Adrenal gland (tissue), 12 donors: ENCODE data around the gene SHLD1. TPM values are rescaled to one million over a fixed set of nuclear protein-coding genes. Genes with fewer than 3 reads are reported as not detected.

Experiments used
- DNase-seq, 7 donors: peaks; one replicate each; pipeline ENCODE4 v3.0.0-alpha.2; 2019 to 2020
- H3K27ac ChIP-seq, 5 donors: fragments of 200-600 bp; sonication (generic) in 4 of 5; 1 replicate in 3 of 5; 2 replicates in 2 of 5; pipeline versions ENCODE4 v1.5.1 to v1.8.0; 2016 to 2020; ENCODE audit warnings: mild to moderate bottlenecking in 1 of 5
- H3K27me3 ChIP-seq: fragments of 200-600 bp; 2 replicates; pipeline ENCODE4 v1.8.0; 2021
- H3K36me3 ChIP-seq, 2 donors: fragments of 200-600 bp; replicated peaks in 1 of 2; 1 replicate in 1 of 2; 2 replicates in 1 of 2; pipeline versions ENCODE4 v1.5.1 to v1.8.0; 2018 to 2022
- H3K4me1 ChIP-seq, 2 donors: fragments of 200-600 bp; replicated peaks in 1 of 2; 1 replicate in 1 of 2; 2 replicates in 1 of 2; pipeline versions ENCODE4 v1.5.1 to v1.8.0; 2018 to 2021
- H3K4me3 ChIP-seq, 4 donors: fragments of 200-600 bp; sonication (generic) in 3 of 4; one replicate each; pipeline ENCODE4 v1.5.1; 2016 to 2018
- H3K9me3 ChIP-seq, 3 donors: fragments of 200-600 bp; sonication (generic) in 1 of 3; replicated peaks in 1 of 3; 1 replicate in 2 of 3; 2 replicates in 1 of 3; pipeline versions ENCODE4 v1.5.1 to v1.8.0; 2016 to 2021
- POLR2A ChIP-seq, 2 donors: fragments of 450-650 bp; IDR thresholded peaks; one replicate each; pipeline ENCODE4 v1.6.1; 2017; ENCODE audit warnings: antibody characterized with exemption in 2 of 2, mild to moderate bottlenecking in 2 of 2, moderate library complexity in 1 of 2
- WGBS, 4 donors: extraction: QIAGEN DNeasy Blood & Tissue Kit in 2 of 4; methylation state at CpG; one replicate each; pipeline versions ENCODE4 v1.1.5 to v1.1.7; 2013 to 2017; 5-methylcytosine and 5-hydroxymethylcytosine counted together
- intact Hi-C, 2 donors: fragments of 100-400 bp; cut with DNase I; formaldehyde crosslinking; loops; one replicate each; pipeline versions ENCODE4 v1.14.1 to v1.15.0; 2022 to 2023
- polyA plus RNA-seq, 3 donors: library from polyadenylated mRNA; stranded (reverse); fragments of 200-250 nt in 2 of 3; fragments of 350-450 nt in 1 of 3; fragmentation: Illumina TruSeq in 1 of 3; extraction: RNeasy Lipid Tissue Mini Kit (QIAGEN cat#74804) in 1 of 3; gene quantifications; one replicate each; pipeline ENCODE4 v1.2.3, GENCODE V29; 2013 to 2014
- small RNA-seq, 2 donors: library from RNA; depleted of rRNA; stranded (forward); fragments of <200 nt; gene quantifications; one replicate each; pipeline ENCODE3, GENCODE V24; 2016
- total RNA-seq, 9 donors: library from RNA; depleted of rRNA in 4 of 9; stranded (reverse); fragments of >200 nt in 4 of 9; fragments of 120-200 nt in 1 of 9; fragmentation: NEBNext Ultra II Directional in 1 of 9; extraction: Animal tissue kit (Norgen Biotek cat#: 25700) in 1 of 9; gene quantifications; one replicate each; pipeline versions ENCODE4 v1.1.0 to v1.2.4, GENCODE V29; 2013 to 2023
- TF ChIP-seq, protein P1 (sequence below), 6 experiments: fragments of 450-650 bp in 4 of 6; fragments of 200-600 bp in 2 of 6; sonication (generic) in 1 of 6; IDR thresholded peaks; 1 replicate in 5 of 6; 2 replicates in 1 of 6; pipeline versions ENCODE4 v1.5.1 to v1.8.0; 2016 to 2021; ENCODE audit warnings: antibody characterized with exemption in 6 of 6, mild to moderate bottlenecking in 2 of 6, moderate library complexity in 1 of 6
- donor health status: healthy with polysubstance abuse.
- donor health status: Bipolar disorder and iron deficiency.
- donor health status: DM: yes; HTN: yes; CAD: no.
- donor health status: DM: no; HTN: no; CAD: no.
- donor health status: DM: no; HTN: no; CAD: no.
- donor health status: DM: yes; HTN: yes; CAD: no.

SHLD1 gene
- total and polyA plus RNA-seq, 12 donors: 3.6 to 18.0 (median 13.0) TPM

DNA sequence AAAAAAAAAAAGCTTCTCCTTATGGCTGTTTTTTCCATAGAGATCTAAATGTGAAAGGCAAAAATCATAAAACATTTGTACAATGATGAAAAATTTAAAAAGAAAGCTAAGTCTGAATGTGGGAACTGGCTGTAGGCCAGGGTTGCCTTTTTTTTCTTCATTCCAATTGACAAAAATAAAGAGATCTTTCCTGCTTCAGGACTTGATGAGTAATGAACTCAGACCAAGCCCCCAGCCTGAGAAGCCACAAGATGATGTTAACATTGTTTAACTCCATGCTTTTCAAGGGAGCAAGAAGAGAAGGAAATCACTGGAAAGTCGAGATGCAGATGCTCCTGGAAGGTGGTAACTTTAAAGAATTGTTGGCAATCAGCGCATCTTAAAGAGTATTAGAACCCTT, 158.8 kb downstream of the SHLD1 start:
- 76 to 83% (median 82%) methylated on average over 2 of the region's 2 CpGs for whole genome bisulfite sequencing, 4 donors

DNA sequence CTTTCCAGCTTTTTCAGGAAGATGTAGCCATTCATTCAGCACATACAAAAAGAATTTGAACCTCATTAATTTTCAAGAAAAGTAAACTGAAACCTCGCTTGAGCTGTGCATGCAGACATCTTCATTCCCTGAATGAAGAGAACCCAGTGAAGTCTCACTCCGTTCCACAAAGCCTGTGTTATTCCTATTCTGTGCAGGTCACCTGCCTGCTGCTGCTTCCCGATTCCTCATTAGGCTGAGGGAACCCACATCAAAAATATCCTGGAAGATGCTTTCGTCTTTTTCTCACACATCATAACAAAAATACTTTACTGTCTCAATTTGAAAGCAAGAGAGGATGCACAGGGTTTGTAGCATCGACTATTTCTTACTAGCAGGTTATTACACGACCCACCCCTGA, 160.0 kb downstream of the SHLD1 start:
- Histone ChIP-seq H3K27me3 (no peaks in the 10 kb centered on the region), H3K36me3 (no peaks in the 10 kb centered on the region), H3K4me3 (peak overlapping the region in 1 of 4 donors; percentile 59), H3K9me3 (no peaks in the 10 kb centered on the region), H3K4me1 (no peaks in the 10 kb centered on the region), H3K27ac (peak overlapping the region in 1 of 5 donors; percentile 73)
- intact Hi-C loops: no loop called here
- DNase-seq: no peak
- WGBS, 4 donors: 38 to 63% (median 57%) methylated on average over 6 of the region's 6 CpGs
- TF ChIP-seq POLR2A (IDR thresholded peaks at IDR 0.05): no peak
- TF ChIP-seq, protein P1, sequence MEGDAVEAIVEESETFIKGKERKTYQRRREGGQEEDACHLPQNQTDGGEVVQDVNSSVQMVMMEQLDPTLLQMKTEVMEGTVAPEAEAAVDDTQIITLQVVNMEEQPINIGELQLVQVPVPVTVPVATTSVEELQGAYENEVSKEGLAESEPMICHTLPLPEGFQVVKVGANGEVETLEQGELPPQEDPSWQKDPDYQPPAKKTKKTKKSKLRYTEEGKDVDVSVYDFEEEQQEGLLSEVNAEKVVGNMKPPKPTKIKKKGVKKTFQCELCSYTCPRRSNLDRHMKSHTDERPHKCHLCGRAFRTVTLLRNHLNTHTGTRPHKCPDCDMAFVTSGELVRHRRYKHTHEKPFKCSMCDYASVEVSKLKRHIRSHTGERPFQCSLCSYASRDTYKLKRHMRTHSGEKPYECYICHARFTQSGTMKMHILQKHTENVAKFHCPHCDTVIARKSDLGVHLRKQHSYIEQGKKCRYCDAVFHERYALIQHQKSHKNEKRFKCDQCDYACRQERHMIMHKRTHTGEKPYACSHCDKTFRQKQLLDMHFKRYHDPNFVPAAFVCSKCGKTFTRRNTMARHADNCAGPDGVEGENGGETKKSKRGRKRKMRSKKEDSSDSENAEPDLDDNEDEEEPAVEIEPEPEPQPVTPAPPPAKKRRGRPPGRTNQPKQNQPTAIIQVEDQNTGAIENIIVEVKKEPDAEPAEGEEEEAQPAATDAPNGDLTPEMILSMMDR (IDR thresholded peaks at IDR 0.05): no peak

More for the DNA sequence above, 158.8 kb downstream of the SHLD1 start:
- Histone ChIP-seq H3K27ac (no peak overlapping the region), H3K4me1 (no peaks in the 10 kb centered on the region), H3K4me3 (no peak overlapping the region), H3K36me3 (no peaks in the 10 kb centered on the region), H3K9me3 (no peaks in the 10 kb centered on the region), H3K27me3 (no peaks in the 10 kb centered on the region)
- intact Hi-C loops: no loop called here
- TF ChIP-seq, protein P1 (IDR thresholded peaks at IDR 0.05): no peak
- TF ChIP-seq POLR2A (IDR thresholded peaks at IDR 0.05): no peak
- no peak for DNase-seq

DNA sequence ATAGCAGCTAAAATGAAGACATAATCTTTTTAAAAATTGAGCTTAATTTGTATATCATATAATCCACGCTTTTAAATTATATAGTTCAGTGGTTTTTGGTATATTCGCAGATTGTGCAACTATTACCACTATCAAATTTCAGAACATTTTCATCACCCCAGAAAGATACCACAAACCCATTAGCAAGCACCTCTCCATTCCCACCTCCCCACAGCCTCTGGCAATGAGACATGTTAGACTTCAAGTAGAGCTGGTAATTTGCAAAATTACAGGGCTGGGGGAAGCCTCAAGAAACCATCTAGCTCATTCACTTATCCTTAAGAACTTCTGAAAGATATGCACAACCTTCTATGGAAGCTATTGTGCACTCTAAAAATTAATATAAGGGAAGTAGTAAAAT, 163.0 kb downstream of the SHLD1 start:
- Histone ChIP-seq H3K4me1 (no peaks in the 10 kb centered on the region), H3K27me3 (no peaks in the 10 kb centered on the region), H3K9me3 (no peaks in the 10 kb centered on the region), H3K27ac (peak overlapping the region in 1 of 5 donors; percentile 73), H3K4me3 (no peak overlapping the region), H3K36me3 (no peaks in the 10 kb centered on the region)
- intact Hi-C loops: no loop called here
- 79 to 86% (median 80%) methylated on average over 2 of the region's 2 CpGs for WGBS, 4 donors
- DNase-seq: no peak
- TF ChIP-seq, protein P1 (IDR thresholded peaks at IDR 0.05): no peak

Small RNAs within 50 kb of the gene (small RNA-seq; reads per million reads assigned to genes)
- gene RNU1-55P: 0 reads per million in 2 donors

Other genes starting within 250 kb of the SHLD1 start
- gene GPCPD1, start 139.4 kb upstream of the SHLD1 start, total RNA-seq: 10 to 100 TPM in 7 of 9 donors, 1 to 10 TPM in 2; 8.4 to 39.8 (median 35.3) TPM
- 10 to 100 TPM; 30.7 to 44.0 (median 42.8) TPM for gene GPCPD1, start 139.4 kb upstream of the SHLD1 start, polyA plus RNA-seq
- gene CHGB, start 161.1 kb downstream of the SHLD1 start, total RNA-seq: 1,000 to 10,000 TPM in 2 of 9 donors, 100 to 1,000 TPM in 3, 10 to 100 TPM in 4; 35.9 to 1,686 (median 191) TPM
- gene CHGB, start 161.1 kb downstream of the SHLD1 start, polyA plus RNA-seq: 1,000 to 10,000 TPM in 2 of 3 donors, 100 to 1,000 TPM in 1; 164 to 4,744 (median 1,879) TPM
- gene TRMT6, start 200.1 kb downstream of the SHLD1 start, total RNA-seq: 10 to 100 TPM in 8 of 9 donors, 1 to 10 TPM in 1; 8.9 to 18.8 (median 15.3) TPM
- 10 to 100 TPM; 12.5 to 32.0 (median 15.0) TPM for gene TRMT6, start 200.1 kb downstream of the SHLD1 start, polyA plus RNA-seq
- gene MCM8, start 200.3 kb downstream of the SHLD1 start, total RNA-seq: 10 to 100 TPM in 1 of 9 donors, 1 to 10 TPM in 8; 1.8 to 12.6 (median 6.2) TPM
- 1 to 10 TPM; 1.9 to 4.5 (median 2.6) TPM for gene MCM8, start 200.3 kb downstream of the SHLD1 start, polyA plus RNA-seq